Globus pallidus (tissue), 1 donor: ENCODE results near the gene RGS13.

ENCODE experiments used
- DNase-seq: peaks from one replicate; pipeline ENCODE4 v3.0.0-alpha.2; 2015; ENCODE audit warnings: low spot score

Gene RGS13

GRCh38 chr1:192626366-192627179, 9.4 kb upstream of the RGS13 start:
- no peak for DNase-seq

DNA sequence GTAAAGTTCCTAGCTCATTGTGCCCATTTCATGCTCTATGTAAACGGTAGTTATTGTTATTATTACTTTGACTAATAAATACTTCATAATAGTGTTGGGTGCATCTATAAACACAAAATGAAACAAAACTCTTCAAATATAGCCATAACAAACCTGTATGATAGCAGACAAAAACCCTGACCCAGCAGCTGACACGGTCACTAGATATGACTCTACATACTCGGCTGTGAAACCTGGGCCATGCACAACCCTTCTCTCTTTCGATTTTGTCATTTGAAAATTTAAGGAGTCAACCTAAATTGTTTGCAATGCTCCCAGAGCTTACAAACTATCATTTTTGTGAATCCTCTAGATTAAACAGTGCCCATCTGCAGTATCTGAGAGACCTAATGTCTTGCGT, 8.0 kb upstream of the RGS13 start:
- no peak for DNase-seq

DNA sequence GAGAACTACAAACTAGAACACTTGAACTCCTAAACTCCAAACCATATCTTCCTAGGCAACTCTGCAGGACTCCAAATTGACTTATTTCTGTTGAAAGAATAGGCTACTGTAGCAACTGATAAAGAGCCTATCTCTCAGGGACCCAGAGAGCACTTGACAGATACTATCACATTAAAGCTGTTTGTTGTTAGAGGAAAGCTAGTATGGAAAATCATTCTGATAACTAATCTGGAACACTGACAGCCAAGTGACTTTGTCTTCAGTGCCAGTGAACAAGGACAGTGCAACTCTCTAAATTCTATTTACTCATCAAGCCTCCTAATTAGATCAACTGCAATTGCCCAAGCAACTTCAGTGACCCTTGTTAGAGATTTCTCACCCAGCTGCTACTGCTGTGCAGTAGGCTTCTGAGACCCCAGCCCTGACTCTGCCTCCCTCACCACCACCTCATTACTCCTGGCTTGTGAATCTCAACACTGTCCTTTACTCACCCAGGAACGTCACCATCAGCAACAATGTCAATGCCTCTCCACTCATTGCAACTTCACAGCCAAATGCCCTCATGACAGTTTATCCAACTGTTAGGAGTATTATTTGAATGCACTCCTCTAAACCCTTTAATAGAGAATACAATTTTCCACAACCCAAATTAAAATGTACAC, 7.4 kb upstream of the RGS13 start:
- no peak for DNase-seq

- no peak for DNase-seq
Observed at GRCh38 chr1:192629612-192630011, 6.3 kb upstream of the RGS13 start.

DNA sequence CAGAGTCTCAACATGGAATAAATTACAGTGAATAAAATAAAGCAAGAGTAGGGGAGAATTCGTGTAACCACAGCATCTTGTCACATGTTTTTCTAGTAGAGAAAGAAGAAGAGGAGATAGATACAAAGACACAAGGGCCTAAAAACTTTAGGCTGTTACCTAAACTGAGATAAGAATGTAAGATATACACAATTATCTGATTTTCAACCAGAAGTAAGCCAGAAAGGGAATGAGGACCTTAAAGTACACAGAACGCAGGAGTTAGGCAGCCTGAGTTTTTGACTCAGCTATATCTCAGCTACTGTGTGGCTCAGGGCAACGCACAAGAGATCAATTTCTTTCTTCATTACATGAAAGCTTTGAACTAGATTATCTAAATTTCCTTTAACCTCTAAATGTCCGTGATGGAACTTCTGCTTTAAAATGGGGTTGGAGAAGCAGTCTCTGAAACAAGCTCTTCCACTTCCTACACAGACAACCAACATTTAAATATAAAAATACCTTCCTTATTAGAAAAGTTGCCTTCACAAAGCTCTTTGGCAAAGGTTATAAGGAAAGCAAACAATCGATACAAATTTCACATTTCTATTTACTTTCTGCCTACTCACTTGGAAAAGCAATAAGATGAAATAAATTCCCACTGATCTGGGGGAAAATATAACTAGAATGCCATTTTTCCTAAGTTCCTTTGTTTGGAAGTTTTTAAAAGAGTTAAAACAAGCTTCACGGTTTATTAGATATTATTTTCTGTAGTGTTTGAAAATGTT, 5.2 kb upstream of the RGS13 start:
- DNase-seq = no peak

GRCh38 chr1:192631749-192632148, 4.2 kb upstream of the RGS13 start:
- no peak for DNase-seq

GRCh38 chr1:192632188-192632587, 3.8 kb upstream of the RGS13 start:
- no peak for DNase-seq

GRCh38 chr1:192632641-192633532, 3.1 kb upstream of the RGS13 start:
- no peak for DNase-seq

DNA sequence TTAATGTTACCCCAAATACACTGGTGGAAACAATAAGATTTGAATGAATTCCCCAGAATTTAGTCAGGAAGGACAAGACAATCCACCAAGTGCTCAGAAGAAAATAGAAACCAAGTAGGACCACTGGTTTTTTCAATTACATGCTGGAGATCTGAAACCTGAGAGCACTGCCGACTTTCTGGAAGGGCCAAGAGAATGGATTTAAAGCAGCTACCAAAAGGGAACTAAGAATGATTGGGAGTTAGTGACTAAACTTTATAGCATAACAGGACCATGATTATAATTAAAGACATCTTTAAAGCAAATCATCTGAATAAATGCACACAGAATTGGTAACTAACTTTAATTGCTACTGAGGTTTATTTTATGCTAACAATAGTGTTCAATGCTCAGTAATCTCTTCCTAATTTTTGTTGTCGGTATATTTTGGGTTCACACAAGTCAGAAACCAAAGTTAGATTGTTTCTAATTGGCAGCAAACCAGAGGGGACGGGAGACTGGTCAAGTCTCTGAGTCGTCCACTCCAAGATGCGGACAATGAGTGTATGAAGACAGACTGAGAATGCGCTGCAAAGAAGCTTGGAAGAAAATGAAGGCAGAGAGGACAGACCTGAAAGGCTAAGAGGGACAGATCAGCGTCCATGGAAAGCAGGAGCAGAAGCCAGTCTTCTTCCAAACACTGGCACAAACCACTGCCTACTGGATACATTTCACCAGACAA, 2.3 kb upstream of the RGS13 start:
- DNase-seq = no peak

- DNase-seq = no peak
Observed at GRCh38 chr1:192635041-192635440, 906 bp upstream of the RGS13 start.

GRCh38 chr1:192639607-192640368, 3.8 kb downstream of the RGS13 start:
- DNase-seq = no peak

DNA sequence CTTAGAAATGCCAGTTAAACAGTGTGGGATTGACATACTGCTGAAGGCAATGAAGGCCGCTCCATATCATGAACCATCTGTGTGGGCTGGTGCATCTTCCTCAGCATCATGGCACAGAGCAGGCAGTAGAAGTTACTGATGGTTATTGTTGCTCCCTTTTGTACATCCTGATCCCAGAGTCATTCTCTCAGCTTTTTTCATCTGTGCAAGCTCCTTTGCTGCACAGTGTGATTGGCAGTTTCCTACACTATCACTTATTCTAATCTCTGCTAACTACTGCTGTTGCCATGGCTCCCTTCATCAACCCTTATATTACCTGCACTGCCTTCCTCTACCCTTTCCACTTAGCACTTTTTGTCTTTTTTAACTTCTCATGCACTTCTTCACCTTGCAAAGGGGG, 16.2 kb downstream of the RGS13 start:
- DNase-seq = no peak

DNA sequence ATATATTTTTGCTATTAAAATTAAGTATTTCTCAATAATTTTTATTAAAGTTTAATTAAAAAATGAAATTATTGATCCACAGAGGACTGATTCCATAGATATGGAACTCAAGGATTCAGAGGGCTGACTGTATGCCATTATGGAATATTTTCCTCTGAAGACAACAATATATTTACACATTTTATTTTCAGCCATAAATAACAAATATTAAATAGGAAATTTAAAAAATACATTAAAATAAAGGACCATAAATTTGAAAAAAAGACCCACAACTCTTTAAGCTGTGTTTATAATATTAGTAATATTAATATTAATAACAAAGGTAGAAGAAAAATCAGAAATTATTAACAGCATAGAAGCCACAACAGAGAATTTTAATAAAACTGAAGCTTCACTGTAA, 18.2 kb downstream of the RGS13 start:
- no peak for DNase-seq

- DNase-seq = no peak
Observed at GRCh38 chr1:192654591-192655251, 18.8 kb downstream of the RGS13 start.

GRCh38 chr1:192657760-192658159, 21.8 kb downstream of the RGS13 start:
- DNase-seq = no peak

- DNase-seq = no peak
Observed at GRCh38 chr1:192658255-192658654, 22.3 kb downstream of the RGS13 start.

DNA sequence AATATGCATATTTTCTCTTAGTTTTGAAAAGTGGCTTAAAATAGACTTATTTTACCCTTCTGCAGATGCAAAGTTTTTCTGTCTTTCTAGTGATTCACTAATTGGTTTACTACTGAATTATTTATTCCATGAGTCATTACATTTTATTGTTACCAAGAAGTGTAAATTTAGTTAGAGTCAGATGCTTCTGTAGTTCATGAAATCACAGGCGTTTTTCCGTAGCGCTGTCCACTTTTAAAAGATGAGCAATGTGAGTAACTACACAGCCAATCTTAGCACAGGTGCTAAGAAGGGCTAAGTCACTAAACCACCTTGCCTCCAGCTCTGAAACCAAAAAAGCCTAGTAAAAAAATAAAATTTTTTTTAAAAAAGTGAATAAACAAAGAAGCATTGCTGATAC, 24.7 kb downstream of the RGS13 start:
- DNase-seq = no peak

- no peak for DNase-seq
Observed at GRCh38 chr1:192668409-192668983, 32.5 kb downstream of the RGS13 start.

DNA sequence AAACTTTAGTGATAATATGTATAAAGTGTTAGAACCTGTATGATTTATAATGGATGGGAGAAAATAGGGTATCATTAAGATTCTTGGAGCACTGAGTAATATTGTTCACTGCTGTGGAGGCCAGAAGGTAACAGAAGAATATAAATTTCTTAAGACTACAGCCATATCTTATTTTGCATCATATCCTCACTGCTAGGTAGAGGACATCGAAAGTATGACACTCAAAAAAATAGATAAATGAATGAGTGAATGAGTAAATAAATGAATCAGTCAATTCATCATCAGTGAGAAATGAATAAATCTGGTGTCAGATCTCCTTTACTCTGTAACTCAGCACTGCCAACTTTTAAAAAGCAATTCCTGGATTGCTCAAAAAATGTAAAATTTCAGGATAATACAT, 33.2 kb downstream of the RGS13 start:
- no peak for DNase-seq

GRCh38 chr1:192675716-192676115, 39.8 kb downstream of the RGS13 start:
- no peak for DNase-seq
